CD4-positive, alpha-beta T cell treated with Interferon gamma for 1 hour (primary cell): ENCODE data around the gene NMNAT2.

Source experiments
- DNase-seq: peaks from one replicate; pipeline ENCODE4 v3.0.0-alpha.2; 2020

Gene NMNAT2

DNA sequence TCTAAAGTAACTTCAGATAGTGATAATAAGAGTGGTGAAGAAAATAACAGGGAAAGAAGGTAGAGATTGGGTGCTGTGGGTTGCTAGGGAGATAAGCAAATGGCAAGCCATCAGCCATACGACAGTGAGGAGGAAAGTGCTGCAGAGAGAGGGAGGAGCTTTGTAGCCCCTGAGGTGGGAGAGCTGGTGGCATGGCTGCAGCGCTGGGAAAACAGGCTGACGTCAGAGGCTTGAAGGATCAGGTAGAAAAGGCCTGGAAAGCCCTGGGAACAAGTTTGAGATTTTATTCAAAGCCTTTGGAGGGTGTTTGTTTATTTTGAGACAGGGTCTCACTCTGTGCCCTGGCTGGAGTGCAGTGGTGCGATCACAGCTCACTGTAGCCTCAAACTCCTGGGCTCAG, 109.5 kb downstream of the NMNAT2 start:
- DNase-seq: no peak

DNA sequence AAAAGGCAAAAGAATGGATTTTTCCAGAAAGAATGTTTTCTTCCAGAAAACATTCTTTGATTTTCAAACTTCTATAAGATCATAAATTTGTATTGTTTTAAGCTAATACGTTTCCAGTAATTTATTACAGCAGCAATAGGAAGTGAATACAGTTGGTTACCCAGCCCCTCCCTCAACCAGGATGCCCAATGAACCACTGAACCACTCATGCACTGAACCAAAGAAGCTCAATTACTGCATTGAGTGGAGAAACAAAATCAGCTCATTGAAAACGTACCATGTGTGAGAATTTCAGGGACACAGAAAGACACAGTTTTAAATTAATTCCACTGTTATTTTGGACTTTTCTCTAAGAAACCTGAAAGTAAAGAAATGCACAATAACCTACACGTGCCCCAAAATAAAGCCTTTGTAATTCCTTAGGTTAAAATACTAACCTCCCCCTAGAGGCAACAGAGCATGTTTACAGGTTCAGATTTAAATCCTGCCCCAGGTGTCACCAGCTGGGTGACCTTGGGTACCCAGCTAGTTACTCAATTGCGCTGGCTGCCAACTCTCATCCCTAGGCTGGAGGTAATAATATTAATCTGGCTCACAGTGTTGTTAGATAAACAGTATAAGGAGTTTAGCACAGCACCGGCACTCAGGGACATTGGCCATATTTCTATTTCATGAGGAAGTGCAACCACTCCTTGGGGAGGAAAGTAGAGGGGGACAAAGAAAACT, 111.7 kb downstream of the NMNAT2 start:
- no peak for DNase-seq

DNA sequence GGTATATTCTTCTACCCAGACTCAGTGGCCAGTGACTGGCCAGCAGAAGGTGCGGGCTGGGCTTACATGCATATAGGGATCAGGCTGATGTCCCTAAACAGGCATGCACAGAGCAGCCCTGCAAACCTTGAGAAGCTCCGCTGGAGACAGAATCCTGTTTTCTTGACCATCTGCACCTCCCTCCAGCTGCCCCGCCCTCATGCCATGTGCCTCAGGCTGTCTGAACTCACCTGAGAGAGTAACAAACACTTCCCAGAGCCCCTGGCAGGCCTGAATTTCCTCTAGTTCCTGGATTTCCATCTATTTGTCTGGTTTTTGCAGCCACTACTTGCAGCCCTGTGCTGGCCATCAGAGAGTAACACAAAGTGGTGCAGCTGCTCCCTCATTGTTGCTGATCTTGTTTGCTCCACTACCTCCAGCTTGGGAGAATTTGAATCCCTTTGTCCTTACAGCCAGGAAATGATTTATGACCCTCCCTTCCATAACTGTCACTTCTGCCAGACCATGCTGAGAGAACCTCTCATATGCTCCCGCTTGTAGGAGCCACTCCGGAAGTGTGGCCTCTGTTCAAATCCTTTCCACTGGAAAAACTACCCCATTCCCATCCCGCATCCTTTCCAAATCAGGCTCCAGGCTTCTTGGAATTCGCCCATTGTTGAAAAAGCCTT, 113.6 kb downstream of the NMNAT2 start:
- no peak for DNase-seq

DNA sequence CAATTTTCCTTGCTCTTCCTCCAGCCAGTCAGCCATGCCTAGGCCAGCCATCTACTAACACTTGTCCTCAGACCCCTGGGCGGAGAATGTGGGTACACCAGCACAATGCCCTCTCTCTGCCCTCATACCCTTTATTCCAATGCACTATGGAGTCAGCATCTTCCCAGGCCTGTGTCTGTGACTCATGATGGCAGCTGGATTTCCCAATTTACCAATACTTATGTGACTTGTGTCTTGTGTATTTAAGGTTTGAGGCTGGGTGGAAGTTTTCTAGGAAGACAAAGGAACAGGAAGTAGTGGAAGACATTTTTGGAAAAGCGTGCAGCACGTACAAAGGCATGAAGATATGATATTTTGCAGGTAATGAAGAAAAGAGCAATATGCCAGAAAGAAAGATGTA, 114.3 kb downstream of the NMNAT2 start:
- no peak for DNase-seq

DNA sequence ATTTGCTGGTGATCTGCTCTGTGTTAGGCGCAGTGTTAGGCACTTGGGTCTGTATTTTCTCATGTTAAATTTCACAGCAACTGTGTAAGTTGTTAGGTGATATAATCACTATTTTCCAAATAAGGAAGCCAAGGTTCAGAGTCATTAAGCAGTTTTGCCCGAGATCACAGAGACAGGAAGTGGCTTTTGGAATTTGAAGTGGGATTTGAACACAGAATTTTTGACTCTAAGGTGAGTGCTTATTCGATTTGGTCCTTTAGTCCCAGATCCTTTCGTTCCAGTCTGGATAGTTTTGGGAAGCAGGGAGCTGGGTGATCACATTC, 114.9 kb downstream of the NMNAT2 start:
- no peak for DNase-seq

GRCh38 chr1:183302452-183303322, 115.5 kb downstream of the NMNAT2 start:
- DNase-seq: no peak

DNA sequence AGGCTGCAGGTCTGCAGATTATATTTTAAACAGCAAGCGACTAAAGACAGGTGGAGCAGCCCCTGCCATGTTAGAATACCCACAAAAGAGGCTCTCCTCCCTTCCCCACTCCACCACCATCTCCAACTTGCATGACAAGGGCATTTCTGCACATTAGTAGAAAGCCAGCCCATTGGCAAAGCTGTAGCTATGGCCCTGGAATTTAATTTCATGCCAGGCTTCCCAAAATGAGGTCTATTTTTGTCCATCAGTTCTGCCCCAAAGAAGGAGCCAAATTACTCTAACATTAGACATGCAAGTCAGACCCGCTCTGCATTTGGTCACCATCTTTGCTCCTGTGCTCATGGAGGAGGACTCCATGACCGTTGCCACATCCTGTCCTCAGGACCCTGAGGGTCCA, 116.9 kb downstream of the NMNAT2 start:
- no peak for DNase-seq

GRCh38 chr1:183300828-183301227, 117.4 kb downstream of the NMNAT2 start:
- DNase-seq: no peak

DNA sequence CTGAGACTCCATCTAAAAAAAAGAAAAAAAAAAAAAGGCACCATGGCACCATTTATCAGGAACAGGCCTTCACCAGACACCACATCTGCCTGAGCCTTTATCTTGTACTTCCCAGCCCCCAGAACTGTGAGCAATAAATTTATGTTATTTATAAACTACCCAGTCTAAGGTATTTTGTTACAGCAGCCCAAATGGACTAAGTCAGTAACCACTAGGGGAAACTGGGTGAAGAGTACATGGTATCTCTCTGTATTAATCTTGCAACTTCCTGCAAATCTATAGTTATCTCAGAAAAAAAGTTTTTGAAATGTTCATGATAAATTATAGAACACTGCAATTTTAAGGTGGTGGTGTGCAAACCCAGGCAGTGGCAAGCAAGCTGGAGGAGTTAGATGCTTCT, 117.8 kb downstream of the NMNAT2 start:
- DNase-seq: no peak

DNA sequence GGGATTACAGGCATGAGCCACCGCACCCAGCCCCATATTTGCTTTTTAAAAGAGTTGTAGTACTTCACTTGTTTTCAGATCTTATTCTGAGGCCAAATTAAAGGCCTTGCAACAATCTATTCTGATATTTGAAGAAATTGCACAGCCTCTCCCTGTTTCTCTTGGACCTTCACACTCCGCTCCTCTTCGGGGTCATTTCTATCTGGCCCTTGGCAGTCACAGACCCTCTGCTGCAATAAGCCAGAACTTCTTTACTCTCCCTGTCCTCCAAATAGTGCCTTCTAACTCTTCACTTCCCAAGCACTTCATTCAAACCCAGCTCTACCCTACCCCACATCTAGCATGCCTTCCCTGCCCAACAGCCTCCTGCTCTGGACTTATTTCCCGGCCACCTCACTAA, 121.4 kb downstream of the NMNAT2 start:
- DNase-seq: no peak

GRCh38 chr1:183295521-183295920, 122.7 kb downstream of the NMNAT2 start:
- no peak for DNase-seq

DNA sequence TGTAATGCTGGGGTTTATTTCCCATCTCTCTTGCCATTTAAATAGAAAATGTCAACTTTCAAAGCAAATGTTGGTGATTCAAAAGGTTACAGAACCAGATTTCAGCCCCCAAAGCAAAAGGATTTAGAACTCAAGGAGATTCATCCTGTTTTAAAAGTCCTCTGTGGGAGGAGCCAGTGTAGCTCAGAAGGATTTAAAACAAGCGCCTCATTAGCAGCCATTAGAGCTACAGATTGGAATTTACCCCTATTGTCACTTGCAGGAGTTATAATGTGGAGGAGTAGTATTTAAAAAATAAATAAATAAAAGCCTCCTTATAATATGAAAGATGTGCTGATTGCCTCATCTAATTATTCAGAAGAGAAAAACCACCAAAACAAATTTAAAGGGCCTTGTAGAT, 124.3 kb downstream of the NMNAT2 start:
- DNase-seq: no peak

- DNase-seq: no peak
Measured at GRCh38 chr1:183293241-183293640, 124.9 kb downstream of the NMNAT2 start.

DNA sequence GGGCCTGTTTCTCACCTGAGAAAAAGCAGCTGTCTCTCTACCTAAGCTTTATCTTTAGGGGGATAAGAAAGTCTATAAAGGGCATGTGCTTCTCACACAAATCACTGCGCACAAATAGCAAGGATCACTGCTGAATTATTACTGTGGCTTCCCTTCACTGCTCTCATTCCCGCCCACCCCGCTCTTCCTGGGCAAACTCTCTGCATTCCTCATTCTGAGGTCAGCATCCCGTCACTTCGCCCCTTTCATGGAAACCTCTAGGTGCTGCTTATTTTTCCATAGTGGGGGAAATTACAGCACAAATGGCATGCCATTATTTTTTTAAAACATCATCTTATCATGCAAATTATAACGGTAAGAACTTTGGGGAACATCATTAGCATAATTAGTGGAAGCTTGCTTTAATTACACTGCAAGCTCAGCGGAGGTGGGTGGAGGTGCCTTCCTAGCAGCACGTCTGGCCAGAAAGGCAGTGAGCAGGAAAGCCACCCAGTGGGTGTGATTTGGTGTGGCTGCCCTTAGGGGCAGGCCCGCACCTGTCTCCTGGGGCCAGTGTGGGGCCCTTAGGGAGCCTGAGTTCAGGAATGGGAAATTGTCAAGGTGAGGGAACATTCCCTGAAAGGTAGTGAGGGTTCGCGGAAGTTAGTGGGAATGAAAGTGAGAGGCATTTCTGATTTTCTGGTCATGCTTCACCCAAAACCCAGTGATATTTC, 126.2 kb downstream of the NMNAT2 start:
- DNase-seq: no peak

DNA sequence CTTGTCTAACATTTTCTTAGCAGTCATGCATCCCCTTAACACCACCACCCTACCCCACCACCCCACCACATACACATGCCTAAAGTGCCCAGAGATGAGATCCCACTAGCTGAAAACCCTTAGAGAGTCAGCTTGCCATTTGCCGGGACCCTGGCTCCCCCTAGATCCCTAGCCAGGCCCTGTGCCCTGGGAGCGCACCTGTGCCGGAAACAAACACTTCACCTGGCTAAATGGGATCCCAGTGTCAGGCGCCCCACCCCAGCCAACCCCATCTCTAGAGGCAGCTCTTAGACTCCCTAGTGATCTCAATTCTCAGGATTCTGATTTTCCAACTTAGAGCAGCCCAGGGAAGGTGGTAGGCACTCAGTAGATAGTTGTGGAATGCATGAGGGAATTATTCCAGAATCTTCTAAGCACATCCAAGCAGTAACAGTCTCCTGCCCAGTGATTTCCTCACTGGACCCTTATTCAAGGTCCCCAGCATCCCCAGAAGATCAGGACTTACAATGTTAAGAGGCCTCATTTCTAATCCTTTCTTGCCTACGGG, 126.9 kb downstream of the NMNAT2 start:
- DNase-seq: no peak

GRCh38 chr1:183290628-183291027, 127.6 kb downstream of the NMNAT2 start:
- no peak for DNase-seq

- DNase-seq: no peak
Measured at GRCh38 chr1:183289051-183289496, 129.1 kb downstream of the NMNAT2 start.

GRCh38 chr1:183288583-183288982, 129.6 kb downstream of the NMNAT2 start:
- no peak for DNase-seq

DNA sequence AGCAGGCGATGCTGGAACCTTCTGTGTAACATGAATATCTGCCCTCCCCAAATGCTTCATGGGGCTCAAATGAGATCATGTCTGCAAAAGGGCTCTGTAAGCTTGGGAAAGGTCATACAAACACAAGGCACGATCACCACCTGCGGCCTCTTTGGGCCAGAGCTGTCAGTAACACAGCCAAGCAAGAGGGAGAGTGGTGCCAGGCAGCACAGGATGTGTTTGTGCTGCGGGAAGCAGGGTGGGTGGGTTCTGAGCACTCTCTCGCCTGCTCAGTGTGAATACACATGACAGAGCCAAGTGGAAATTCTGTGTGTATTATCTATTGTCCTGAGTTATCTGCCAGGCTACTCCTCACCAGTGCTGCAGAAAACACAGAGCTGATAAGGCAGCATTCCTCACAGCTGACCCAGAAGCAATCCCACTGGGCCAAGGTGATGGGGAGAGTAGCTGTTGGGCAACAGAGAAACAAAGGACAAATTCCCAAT, 130.9 kb downstream of the NMNAT2 start:
- no peak for DNase-seq

DNA sequence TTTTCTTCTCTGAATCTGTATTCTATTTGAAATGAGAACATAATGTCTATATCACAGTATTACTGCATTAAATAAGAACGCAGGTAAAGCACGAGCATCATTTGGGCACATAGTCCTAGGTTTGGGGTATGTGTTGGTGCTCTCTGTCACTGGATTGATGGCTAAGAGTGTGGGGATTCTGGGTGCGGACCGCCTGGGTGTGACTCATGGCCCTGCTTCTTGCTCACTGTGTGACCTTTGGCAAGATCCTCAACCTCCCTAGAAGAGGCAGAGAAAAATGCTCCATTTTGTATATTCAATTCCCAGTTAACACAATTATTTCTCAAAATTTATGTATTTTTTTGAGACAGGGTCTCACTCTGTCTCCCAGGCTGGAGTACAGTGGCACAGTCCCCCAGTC, 132.4 kb downstream of the NMNAT2 start:
- no peak for DNase-seq

GRCh38 chr1:183285256-183285655, 132.9 kb downstream of the NMNAT2 start:
- DNase-seq: no peak

DNA sequence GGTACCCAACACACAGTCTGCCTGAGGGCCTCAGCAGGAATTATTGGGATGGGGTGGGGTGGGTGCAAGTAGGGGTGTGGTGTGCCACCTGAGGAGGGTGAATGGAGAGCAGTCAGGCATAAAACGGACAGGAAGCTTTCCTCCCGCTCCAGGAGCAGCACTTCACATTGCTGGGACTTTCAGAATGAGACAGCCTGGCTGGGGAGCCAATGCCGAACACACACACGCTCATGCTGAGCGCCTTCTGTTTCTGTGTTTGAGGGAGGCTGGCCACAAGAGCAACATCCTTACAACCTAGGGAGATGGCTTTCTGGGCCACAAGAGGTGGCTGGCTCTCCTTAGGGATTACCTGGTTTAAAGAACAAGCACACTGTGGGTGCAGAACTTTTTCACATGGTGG, 134.1 kb downstream of the NMNAT2 start:
- no peak for DNase-seq

DNA sequence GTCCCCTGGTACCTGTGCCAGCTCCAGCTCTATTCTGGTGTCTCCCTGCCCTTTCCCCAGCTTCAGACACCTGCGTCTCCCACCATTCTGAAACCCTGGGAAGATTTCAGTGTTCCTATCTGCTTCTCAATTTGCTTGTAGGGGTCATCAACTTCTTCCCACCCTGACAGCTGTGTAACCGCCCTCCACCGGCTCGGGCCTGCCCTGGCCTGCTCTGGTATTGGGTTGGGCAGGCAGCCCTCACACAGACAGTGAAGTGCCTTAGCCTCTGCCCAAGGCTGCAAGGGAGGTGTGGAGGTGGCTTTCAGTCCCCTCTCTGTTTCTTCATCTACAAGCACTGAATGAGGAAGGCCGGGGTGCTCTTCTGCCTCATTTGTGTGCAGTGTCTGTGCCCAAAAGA, 134.9 kb downstream of the NMNAT2 start:
- DNase-seq: no peak
